ENCODE measurements around the gene ALDH3B1.

Gene ALDH3B1

GRCh38 chr11:68027667-68028066 is 17.5 kb downstream of the ALDH3B1 start:
- H3K4me1 ChIP-seq (ENCODE audit: low read length): peaks cover 16% of the 10 kb centered on the region
- H3K27me3 ChIP-seq (ENCODE audit: low read depth, low read length): no peaks in the 10 kb centered on the region
- no peak overlapping the region for H3K4me2 ChIP-seq (ENCODE audit: low read length)
- no peak overlapping the region for H3K4me3 ChIP-seq (ENCODE audit: low read length)
- H3K36me3 ChIP-seq (replicated peaks; ENCODE audit: low read depth, low read length): peaks cover 5% of the 10 kb centered on the region
- H3K9ac ChIP-seq (ENCODE audit: low read length): no peak overlapping the region
- no peak overlapping the region for H3K27ac ChIP-seq (ENCODE audit: low read length)
- H4K20me1 ChIP-seq (ENCODE audit: insufficient read depth, low read length): no peaks in the 10 kb centered on the region
- TF ChIP-seq CTCF (IDR thresholded peaks at IDR 0.05; ENCODE audit: low read depth, low read length): no peak
- TF ChIP-seq EZH2phosphoT487 (IDR thresholded peaks at IDR 0.05; ENCODE audit: low read depth): no peak
- H3K9me3 ChIP-seq (ENCODE audit: insufficient read depth, low read length): no peaks in the 10 kb centered on the region
- H3K79me2 ChIP-seq (ENCODE audit: low read length): peaks cover 25% of the 10 kb centered on the region
- H2AFZ ChIP-seq (ENCODE audit: low read depth, low read length): no peak overlapping the region

- Histone ChIP-seq H4K20me1 (ENCODE audit: insufficient read depth, low read length) (no peaks in the 10 kb centered on the region), H3K9ac (ENCODE audit: low read length) (no peak overlapping the region), H3K27me3 (ENCODE audit: low read depth, low read length) (no peaks in the 10 kb centered on the region), H2AFZ (ENCODE audit: low read depth, low read length) (no peak overlapping the region), H3K9me3 (ENCODE audit: insufficient read depth, low read length) (no peaks in the 10 kb centered on the region), H3K4me3 (ENCODE audit: low read length) (peak overlapping the region; percentile 92), H3K27ac (ENCODE audit: low read length) (no peak overlapping the region), H3K4me2 (ENCODE audit: low read length) (peak overlapping the region; percentile 57), H3K79me2 (ENCODE audit: low read length) (peaks cover 27% of the 10 kb centered on the region), H3K36me3 (replicated peaks; ENCODE audit: low read depth, low read length) (peaks cover 13% of the 10 kb centered on the region), H3K4me1 (ENCODE audit: low read length) (peaks cover 16% of the 10 kb centered on the region)
- TF ChIP-seq CTCF (IDR thresholded peaks at IDR 0.05; ENCODE audit: low read depth, low read length) (no peak), EZH2phosphoT487 (IDR thresholded peaks at IDR 0.05; ENCODE audit: low read depth) (no peak)
These were observed 18.8 kb downstream of the ALDH3B1 start for GRCh38 chr11:68028802-68029545.

- H3K36me3 ChIP-seq (replicated peaks; ENCODE audit: low read depth, low read length): peaks cover 11% of the 10 kb centered on the region
- H3K9ac ChIP-seq (ENCODE audit: low read length): peak within 1 kb of the TSS; percentile 95
- H2AFZ ChIP-seq (ENCODE audit: low read depth, low read length): peak within 1 kb of the TSS; percentile 58; the same call in 1 of the 2 replicates
- peaks cover 16% of the 10 kb centered on the region for H3K4me1 ChIP-seq (ENCODE audit: low read length)
- H3K9me3 ChIP-seq (ENCODE audit: insufficient read depth, low read length): no peaks in the 10 kb centered on the region
- H3K4me3 ChIP-seq (ENCODE audit: low read length): peak within 1 kb of the TSS; percentile 92
- TF ChIP-seq EZH2phosphoT487 (IDR thresholded peaks at IDR 0.05; ENCODE audit: low read depth): no peak
- no peak for TF ChIP-seq CTCF (IDR thresholded peaks at IDR 0.05; ENCODE audit: low read depth, low read length)
- H3K27me3 ChIP-seq (ENCODE audit: low read depth, low read length): no peaks in the 10 kb centered on the region
- no peaks in the 10 kb centered on the region for H4K20me1 ChIP-seq (ENCODE audit: insufficient read depth, low read length)
- H3K79me2 ChIP-seq (ENCODE audit: low read length): peaks cover 27% of the 10 kb centered on the region
- peak within 1 kb of the TSS; percentile 87 for H3K4me2 ChIP-seq (ENCODE audit: low read length)
- peak within 1 kb of the TSS; percentile 45 for H3K27ac ChIP-seq (ENCODE audit: low read length)
These were observed 20.4 kb downstream of the ALDH3B1 start, which contains the start of gene NDUFS8 for GRCh38 chr11:68030318-68031143. NDUFS8 (plus strand) TSS chr11:68030681; CDS start chr11:68032152, 1,471 bp downstream.

GRCh38 chr11:68031144-68031464 is 21.0 kb downstream of the ALDH3B1 start:
- Histone ChIP-seq H3K27ac (ENCODE audit: low read length) (peak overlapping the region; percentile 45), H3K4me3 (ENCODE audit: low read length) (peak overlapping the region; percentile 92), H2AFZ (ENCODE audit: low read depth, low read length) (peak overlapping the region; percentile 58; the same call in 1 of the 2 replicates), H3K9ac (ENCODE audit: low read length) (peak overlapping the region; percentile 95), H4K20me1 (ENCODE audit: insufficient read depth, low read length) (no peaks in the 10 kb centered on the region), H3K4me2 (ENCODE audit: low read length) (peak overlapping the region; percentile 87), H3K9me3 (ENCODE audit: insufficient read depth, low read length) (no peaks in the 10 kb centered on the region), H3K36me3 (replicated peaks; ENCODE audit: low read depth, low read length) (peaks cover 11% of the 10 kb centered on the region), H3K79me2 (ENCODE audit: low read length) (peaks cover 27% of the 10 kb centered on the region), H3K27me3 (ENCODE audit: low read depth, low read length) (no peaks in the 10 kb centered on the region), H3K4me1 (ENCODE audit: low read length) (peaks cover 16% of the 10 kb centered on the region)
- TF ChIP-seq EZH2phosphoT487 (IDR thresholded peaks at IDR 0.05; ENCODE audit: low read depth): no peak
- TF ChIP-seq CTCF (IDR thresholded peaks at IDR 0.05; ENCODE audit: low read depth, low read length): no peak
